Aorta (tissue), 5 donors: Measurements from ENCODE around the gene CD79B. TPM values are rescaled to one million over a fixed set of nuclear protein-coding genes. Genes with fewer than 3 reads are reported as not detected.
"Not testable (repeated sequence)": the region's sequence is repeated elsewhere in the genome, so short reads cannot be mapped to it uniquely, and the experiment has no call there.

Source experiments
- ATAC-seq: fragments of 200-7000 bp; cut with Tn5 transposase; one replicate; pipeline ENCODE4 v1.9.1; 2022; ENCODE audit warnings: moderate library complexity; ENCODE audit not compliant: low FRiP score
- DNase-seq, 2 donors: peaks; one replicate each; pipeline ENCODE4 v3.0.0-alpha.2; 2020
- H3K27ac ChIP-seq, 2 donors: one replicate each; pipeline ENCODE4 v1.5.1; 2013; ENCODE audit warnings: low read length in 2 of 2, mild to moderate bottlenecking in 2 of 2, moderate library complexity in 2 of 2, control low read depth in 1 of 2, inconsistent platforms in 1 of 2, low read depth in 1 of 2
- H3K27me3 ChIP-seq, 2 donors: one replicate each; pipeline ENCODE4 v1.6.1; 2013; ENCODE audit warnings: control low read depth in 1 of 2, low read length in 1 of 2, mild to moderate bottlenecking in 1 of 2, moderate library complexity in 1 of 2; ENCODE audit not compliant: insufficient read depth in 2 of 2, control insufficient read depth in 1 of 2
- H3K36me3 ChIP-seq, 2 donors: one replicate each; pipeline ENCODE4 v1.6.1; 2013; ENCODE audit warnings: control low read depth in 1 of 2, low read length in 1 of 2, mild to moderate bottlenecking in 1 of 2; ENCODE audit not compliant: insufficient read depth in 2 of 2, control insufficient read depth in 1 of 2
- H3K4me1 ChIP-seq, 2 donors: one replicate each; pipeline ENCODE4 v1.6.1; 2013; ENCODE audit warnings: low read length in 2 of 2, control low read depth in 1 of 2, mild to moderate bottlenecking in 1 of 2, moderate library complexity in 1 of 2; ENCODE audit not compliant: insufficient read depth in 2 of 2, control insufficient read depth in 1 of 2
- H3K4me3 ChIP-seq, 2 donors: one replicate each; pipeline ENCODE4 v1.5.1; 2013; ENCODE audit warnings: low read length in 2 of 2, control low read depth in 1 of 2, mild to moderate bottlenecking in 1 of 2
- H3K9me3 ChIP-seq: one replicate; pipeline ENCODE4 v1.6.1; 2013; ENCODE audit warnings: mild to moderate bottlenecking, low read length; ENCODE audit not compliant: control insufficient read depth
- WGBS, 2 donors: extraction: QIAGEN DNeasy Blood & Tissue Kit; methylation state at CpG; one replicate each; pipeline ENCODE4 v1.1.7; 2013; 5-methylcytosine and 5-hydroxymethylcytosine counted together
- intact Hi-C, 2 donors: fragments of 100-400 bp; cut with DNase I; formaldehyde crosslinking; loops; one replicate each; pipeline versions ENCODE4 v1.14.2 to v1.15.0; 2022
- polyA plus RNA-seq, 2 donors: library from polyadenylated mRNA; stranded (reverse); fragments of 200-250 nt; gene quantifications; one replicate each; pipeline ENCODE4 v1.2.3, GENCODE V29; 2013
- total RNA-seq, 2 donors: library from RNA; stranded (reverse); fragmentation: NEBNext Ultra II Directional; extraction: Animal tissue kit (Norgen Biotek cat#: 25700); gene quantifications; one replicate each; pipeline ENCODE4 v1.2.1, GENCODE V29; 2021
- donor health status: healthy with polysubstance abuse.
- donor health status: Bipolar disorder and iron deficiency.
- donor health status: DM: no; HTN: no; CAD: no.
- donor health status: DM: no; HTN: no; CAD: no.
- donor health status: DM: yes; HTN: yes; CAD: no.

CD79B gene
- total and polyA plus RNA-seq, 4 donors = 0.50 to 7.1 (median 5.9) TPM

GRCh38 chr17:63898899-63899798 lies 33.0 kb downstream of the CD79B start:
- DNase-seq, intact Hi-C loops, H3K4me3 ChIP-seq, H3K36me3 ChIP-seq, H3K9me3 ChIP-seq, H3K27ac ChIP-seq, ATAC-seq, H3K4me1 ChIP-seq, H3K27me3 ChIP-seq: not testable (repeated sequence)
- 88 to 89% methylated on average over 6 of the region's 6 CpGs for WGBS, 2 donors

- H3K36me3 ChIP-seq, H3K9me3 ChIP-seq, DNase-seq, intact Hi-C loops, ATAC-seq, H3K27me3 ChIP-seq, H3K4me3 ChIP-seq, H3K27ac ChIP-seq, H3K4me1 ChIP-seq: not testable (repeated sequence)
- WGBS, 2 donors = 88 to 92% methylated on average over 9 to 11 of the region's 14 CpGs
These were observed 35.4 kb downstream of the CD79B start, which contains the start of gene CSH1 for GRCh38 chr17:63896524-63897354. Gene CSH1 (minus strand): TSS chr17:63896574. CDS start chr17:63896511, 63 bp downstream.

- H3K27ac ChIP-seq, H3K4me3 ChIP-seq, H3K9me3 ChIP-seq, DNase-seq, H3K4me1 ChIP-seq, H3K36me3 ChIP-seq, ATAC-seq, intact Hi-C loops, H3K27me3 ChIP-seq: not testable (repeated sequence)
- 95 to 99% methylated on average over 4 to 10 of the region's 10 CpGs for WGBS, 2 donors
These were observed 37.3 kb downstream of the CD79B start for GRCh38 chr17:63894821-63895220.

DNA sequence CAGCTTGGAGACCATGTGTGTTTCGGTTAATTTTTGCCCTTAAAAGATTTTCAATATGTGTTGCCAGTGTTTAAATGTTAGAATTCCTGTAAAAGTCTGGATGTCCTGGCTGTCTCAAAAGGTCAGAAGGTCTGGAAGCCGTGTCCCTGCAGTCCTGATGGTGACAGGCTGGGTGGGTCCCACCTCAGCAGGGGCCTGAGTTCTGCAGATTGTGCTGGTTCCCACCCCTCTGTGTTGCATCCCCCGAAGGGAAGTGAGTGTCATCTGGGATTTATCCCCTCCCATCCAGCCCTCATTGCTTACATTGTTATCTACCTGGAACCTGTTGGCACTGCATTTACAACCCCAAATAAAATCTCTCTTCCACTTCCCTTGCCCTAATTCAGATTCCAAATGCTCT lies 38.1 kb downstream of the CD79B start:
- intact Hi-C loops, DNase-seq: not testable (repeated sequence)

DNA sequence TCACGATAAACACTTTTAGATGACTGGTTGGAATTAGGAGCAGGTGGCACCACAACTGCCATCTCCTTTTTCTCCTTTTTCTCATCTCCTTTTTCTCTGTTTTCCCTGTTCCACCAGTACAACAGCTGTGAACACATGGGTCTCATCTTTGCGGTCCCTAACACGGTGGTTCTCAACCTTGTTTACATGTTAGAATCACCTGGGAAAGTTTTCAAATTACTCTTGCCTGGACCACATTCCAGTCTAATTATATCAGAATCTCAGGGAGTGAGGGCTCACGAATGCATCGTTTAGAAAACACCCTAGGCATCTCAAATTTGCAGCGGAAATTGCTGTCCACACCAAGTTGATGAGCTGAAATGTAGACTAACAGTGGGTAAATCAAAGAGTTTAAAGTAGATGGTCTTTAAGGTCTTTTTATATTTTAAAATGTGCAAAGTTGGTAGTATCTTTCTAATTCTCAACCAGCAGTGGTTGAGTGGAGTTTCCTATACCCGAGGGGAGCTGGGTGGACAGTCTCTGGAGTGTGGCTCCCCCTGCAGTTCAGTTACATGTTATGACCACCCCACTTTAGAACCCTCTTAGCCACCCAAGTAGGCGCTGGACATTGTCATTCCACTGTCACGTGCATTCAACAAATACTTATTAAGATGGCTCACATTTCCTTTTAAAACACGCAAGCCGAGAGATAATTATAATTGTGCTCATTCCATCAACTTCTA lies 39.7 kb downstream of the CD79B start:
- intact Hi-C loops, H3K9me3 ChIP-seq, ATAC-seq: not testable (repeated sequence)

More for the DNA sequence above, 38.1 kb downstream of the CD79B start:
- H3K4me1 ChIP-seq, H3K4me3 ChIP-seq, H3K27me3 ChIP-seq, H3K27ac ChIP-seq, ATAC-seq, H3K36me3 ChIP-seq, H3K9me3 ChIP-seq: not testable (repeated sequence)
- WGBS, 2 donors = 62 to 74% methylated on average over 3 of the region's 3 CpGs

GRCh38 chr17:63889026-63889848 lies 42.9 kb downstream of the CD79B start:
- H3K27me3 ChIP-seq, H3K36me3 ChIP-seq, H3K9me3 ChIP-seq, H3K4me1 ChIP-seq, intact Hi-C loops, H3K4me3 ChIP-seq, DNase-seq, H3K27ac ChIP-seq: not testable (repeated sequence)
- peak; percentile 85 for ATAC-seq
- 31 to 33% methylated on average over 13 of the region's 13 CpGs for WGBS, 2 donors

More for the DNA sequence above, 39.7 kb downstream of the CD79B start:
- H3K4me1 ChIP-seq, H3K27me3 ChIP-seq, DNase-seq, H3K4me3 ChIP-seq, H3K36me3 ChIP-seq, H3K27ac ChIP-seq: not testable (repeated sequence)
- 63 to 69% methylated on average over 11 of the region's 11 CpGs for WGBS, 2 donors

DNA sequence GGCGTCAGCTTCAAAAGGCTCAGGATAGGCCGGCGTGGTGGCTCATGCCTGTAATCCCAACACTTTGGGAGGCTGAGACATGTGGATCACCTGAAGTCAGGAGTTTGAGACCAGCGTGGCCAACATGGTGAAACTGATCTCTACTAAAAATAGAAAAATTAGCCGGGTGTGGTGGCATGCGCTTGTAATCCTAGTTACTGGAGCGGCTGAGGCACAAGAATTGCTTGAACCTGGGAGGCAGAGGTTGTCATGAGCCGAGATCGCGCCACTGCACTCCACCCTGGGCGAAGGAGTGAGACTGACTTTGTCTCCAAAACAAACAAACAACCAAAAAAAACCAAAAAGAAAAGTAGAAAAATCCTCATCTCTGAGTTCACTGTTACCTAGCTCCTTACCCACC lies 47.0 kb downstream of the CD79B start:
- H3K4me3 ChIP-seq, DNase-seq, H3K9me3 ChIP-seq, intact Hi-C loops, H3K36me3 ChIP-seq, H3K4me1 ChIP-seq, H3K27me3 ChIP-seq, ATAC-seq, H3K27ac ChIP-seq: not testable (repeated sequence)
- 88 to 89% methylated on average over 11 of the region's 11 CpGs for WGBS, 2 donors
